Stimulated activated CD8-positive, alpha-beta memory T cell treated with anti-CD3 and anti-CD28 coated beads, Interleukin-15, amount 100 ng/mL, for 24 hours (primary cell): Measurements from ENCODE around the gene CFAP45.
A peak's percentile ranks its signal among the peaks of the same experiment; 100 is the strongest.

Experiments used
- DNase-seq: peaks from one replicate; pipeline ENCODE4 v3.0.0-alpha.2; 2020; ENCODE audit warnings: low read depth

Gene CFAP45

GRCh38 chr1:159923203-159924024 is 23.4 kb upstream of the CFAP45 start:
- DNase-seq = peak; percentile 50

DNA sequence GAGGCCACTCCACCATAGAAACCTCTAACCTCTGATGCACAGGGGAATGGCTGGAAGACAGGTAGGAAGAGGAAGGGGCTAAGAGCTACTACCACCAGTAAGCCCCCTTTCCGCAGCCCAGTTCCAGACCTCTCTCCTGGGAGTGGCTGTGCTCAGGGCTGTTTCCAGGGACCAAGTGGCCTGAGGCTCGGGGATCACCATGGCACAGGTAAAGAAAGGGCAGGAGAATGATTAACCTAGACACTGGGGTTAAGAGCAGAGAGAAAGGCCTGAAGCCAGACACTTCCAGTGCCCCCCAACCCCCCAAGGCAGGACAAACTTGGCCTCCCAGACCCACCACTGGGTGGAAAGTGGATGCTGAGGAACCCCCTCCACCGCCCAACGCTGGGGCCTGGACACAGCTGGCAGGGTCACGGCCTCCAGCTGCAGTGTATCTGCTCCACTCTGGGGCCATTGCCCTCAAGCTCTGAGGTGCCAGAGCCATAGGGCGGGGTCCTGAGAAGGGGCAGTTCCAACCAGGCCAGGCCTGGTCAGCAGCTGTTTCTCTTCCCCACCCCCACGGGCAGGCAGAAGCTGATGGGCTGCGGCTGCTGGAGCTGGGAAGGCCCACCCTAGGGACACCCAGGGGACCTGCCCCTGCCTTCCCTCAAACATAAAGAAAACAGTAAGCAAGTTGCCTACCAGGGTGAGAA is 22.7 kb upstream of the CFAP45 start:
- no peak for DNase-seq

GRCh38 chr1:159921700-159922504 is 21.9 kb upstream of the CFAP45 start:
- no peak for DNase-seq

DNA sequence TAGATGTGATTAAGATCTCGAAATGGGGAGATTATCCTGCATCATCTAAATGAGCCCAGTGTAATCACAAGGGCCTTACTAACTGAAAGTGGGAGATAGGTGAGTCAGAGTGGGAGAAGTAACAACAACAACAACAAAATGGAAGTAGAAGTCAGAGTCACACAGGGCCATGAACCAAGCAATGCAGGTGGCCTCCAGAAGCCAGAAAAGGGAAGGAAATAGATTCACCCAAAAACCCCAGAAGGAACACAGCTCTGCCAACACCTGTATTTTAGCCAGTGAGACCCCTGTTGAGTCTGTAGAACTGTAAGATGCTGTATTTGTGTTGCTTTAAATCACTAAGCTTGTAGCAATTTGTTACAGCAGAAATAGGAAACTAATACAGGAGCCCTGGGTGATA is 21.3 kb upstream of the CFAP45 start:
- DNase-seq = no peak

DNA sequence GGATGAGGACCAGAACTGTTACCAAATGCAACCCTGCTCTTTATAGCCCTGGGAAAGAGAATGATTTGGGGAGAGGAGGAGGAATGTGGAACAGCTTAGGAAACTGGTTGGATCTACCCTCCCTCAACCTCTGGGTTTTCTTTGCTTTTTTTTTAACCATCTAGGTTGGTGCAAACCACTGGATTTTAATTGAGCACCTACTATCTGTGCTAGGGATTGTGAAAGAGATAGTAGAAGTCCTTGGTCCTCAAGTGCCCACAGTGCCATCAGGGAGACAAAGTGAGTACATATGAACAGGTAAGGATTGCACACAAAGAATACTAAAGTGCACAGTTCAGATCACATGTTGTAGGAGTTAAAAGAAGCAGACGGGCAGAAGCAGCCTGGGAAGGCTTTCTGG is 20.7 kb upstream of the CFAP45 start:
- DNase-seq = no peak

DNA sequence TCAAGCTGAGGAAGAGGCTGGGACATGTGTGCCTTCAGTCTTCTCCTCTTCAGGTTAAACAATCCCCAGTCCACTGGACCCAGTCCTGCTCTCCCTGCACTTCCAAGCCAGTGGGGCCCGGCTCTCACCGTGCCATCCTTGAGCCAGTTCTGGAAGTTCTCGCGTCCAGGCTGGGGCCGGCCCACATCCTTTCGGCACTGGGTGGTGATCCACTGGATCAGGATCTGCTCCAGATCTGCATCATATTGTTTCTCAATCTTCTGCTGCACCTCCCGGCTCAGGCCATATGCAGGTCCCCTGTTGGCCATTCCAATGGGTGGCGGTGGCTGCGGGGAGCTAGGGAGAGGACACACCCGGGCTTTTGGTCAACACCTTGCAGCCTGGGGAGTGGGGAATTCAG is 20.2 kb upstream of the CFAP45 start:
- DNase-seq = no peak

- no peak for DNase-seq
These were observed 19.4 kb upstream of the CFAP45 start for GRCh38 chr1:159919236-159919865.

DNA sequence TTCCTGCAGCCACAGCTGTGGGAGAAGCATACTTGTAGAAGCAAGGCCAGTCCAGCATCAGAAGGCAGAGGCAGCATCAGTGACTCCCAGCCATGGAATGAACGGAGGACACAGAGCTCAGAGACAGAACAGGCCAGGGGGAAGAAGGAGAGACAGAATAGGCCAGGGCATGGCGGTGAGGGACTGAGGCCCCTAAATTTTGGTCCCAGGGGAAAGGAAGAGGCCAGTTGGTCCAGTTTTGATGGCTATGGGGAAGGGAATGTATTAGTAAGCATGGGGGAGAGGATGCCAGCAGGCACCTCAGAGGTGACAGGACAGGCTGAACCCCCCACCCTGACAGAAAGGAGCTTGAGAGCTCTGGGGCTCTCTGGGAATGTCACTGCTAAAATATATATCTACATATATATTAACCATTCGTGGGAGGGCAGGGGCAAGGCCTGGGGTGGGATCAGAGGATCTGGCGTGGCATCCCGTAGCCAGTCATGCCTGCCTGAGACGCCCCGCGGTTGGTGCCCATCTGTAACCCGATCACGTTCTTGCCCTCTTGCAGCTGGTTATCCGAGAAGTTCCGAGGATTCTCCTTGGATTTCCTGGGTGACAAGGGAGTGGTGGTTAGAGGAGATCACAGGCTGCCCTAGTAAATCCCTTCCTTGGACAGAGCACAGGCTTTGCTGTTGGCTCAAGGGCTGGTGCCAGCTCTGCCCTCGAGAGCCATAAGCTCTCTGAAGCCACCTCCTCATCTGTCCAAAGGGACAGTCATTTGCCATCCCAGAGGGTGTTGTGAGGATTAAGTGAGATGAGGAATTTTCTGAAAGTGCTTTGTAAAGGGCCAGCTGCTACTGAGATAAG is 18.6 kb upstream of the CFAP45 start:
- DNase-seq = no peak

DNA sequence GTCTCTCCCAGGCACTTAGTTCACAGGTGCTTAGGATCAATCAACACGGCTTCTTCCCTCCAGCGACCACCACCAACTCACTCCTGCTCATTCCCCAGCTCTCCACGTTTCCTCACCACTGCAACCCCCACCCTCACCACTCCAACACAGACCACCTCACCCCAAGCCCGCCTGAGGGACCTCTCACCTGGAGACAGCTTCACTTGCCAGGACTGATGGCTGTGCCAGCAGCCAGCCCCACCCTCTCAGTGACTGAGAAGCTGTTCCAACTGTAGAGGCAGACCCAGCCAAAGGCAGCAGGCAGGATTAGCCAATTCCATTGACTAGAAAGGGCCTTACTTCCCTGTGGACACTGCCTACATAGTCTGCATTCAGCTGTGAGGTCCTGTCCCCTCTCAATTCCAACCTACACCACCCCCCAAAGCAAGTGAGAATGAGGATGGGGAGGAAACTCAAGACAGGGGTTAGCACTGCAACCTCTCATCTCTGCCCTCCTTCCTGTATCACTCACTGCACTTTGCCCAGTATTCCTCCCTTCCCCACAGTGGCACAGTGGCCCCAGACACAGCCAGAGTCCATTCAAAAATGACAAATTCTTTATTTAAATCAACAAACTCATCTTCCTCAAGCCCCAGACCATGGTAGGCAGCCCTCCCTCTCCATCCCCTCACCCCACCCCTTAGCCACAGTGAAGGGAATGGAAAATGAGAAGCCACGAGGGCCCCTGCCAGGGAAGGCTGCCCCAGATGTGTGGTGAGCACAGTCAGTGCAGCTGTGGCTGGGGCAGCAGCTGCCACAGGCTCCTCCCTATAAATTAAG is 17.8 kb upstream of the CFAP45 start:
- DNase-seq = no peak

DNA sequence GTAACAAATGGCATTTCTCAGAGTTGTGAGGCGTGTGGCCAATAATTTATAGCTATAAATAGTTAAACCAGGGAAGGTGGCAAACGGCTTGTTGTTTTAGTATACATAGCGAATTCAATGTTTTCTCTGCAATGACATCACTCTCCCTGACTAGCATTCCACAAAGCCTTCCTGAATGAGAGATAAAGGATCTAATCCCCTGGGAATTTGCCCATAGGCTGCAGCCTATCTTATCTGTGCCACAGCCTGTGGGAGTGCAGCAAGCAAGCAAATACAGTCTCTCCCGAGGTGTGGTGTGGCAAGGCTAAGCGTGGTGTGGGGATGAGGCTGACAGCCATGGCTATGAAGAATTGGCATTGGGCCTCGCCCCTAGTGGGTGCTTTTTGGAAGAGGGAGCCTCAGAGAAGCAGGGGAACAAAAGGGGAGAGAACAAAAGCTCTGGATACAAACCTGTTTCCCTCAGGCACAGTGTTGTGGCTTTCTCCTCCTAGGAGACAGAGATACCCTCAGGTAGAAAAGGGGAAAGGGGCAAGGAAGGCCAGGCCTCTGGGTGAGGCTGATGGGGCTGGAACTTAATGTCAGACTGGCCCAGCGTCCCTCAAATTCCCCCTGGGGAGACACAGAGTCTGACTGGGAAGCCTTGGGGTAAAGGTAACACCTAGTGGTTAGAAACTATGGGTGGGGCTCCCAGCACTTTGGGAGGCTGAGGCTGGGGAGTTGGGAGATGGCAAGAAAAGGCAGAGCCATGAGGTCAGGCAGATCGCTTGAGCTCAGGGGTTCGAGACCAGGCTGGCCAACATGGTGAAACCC is 16.5 kb upstream of the CFAP45 start:
- DNase-seq = no peak

GRCh38 chr1:159915571-159916241 is 15.7 kb upstream of the CFAP45 start:
- DNase-seq = no peak

DNA sequence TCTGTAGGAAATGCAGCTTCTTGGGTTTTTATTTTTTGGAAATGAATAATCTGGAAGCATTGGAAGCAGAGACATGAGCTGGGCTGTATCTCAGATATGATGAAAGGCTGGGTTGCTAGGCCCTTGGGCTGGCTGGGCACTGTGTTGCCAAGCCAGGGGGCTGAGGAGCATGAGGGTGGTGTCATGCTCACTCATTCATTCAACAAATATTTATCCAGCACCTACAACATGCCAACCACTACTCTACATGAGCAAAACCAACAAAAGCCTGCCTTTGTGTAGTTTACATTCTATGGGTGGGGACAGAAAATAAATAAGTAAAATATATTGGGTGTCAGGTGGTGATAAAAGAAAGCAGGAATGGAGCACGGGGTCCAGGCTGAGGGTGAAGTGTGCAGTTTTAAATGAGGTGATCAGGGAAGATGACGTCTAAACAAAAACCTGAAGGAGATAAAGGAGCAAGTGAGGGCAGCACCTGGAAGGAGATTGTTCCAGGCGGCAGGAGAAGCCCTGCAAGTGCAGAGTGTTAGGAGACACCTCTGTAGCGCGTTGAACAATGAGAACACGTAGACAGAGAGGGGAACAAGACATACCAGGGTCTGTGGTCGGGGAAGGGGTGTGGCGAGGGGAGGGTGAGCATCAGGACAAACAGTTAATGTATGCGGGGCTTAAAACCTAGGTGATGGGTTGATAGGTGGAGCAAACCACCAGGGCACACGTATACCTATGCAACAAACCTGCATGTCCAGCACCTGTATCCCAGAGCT is 14.5 kb upstream of the CFAP45 start:
- DNase-seq = no peak

DNA sequence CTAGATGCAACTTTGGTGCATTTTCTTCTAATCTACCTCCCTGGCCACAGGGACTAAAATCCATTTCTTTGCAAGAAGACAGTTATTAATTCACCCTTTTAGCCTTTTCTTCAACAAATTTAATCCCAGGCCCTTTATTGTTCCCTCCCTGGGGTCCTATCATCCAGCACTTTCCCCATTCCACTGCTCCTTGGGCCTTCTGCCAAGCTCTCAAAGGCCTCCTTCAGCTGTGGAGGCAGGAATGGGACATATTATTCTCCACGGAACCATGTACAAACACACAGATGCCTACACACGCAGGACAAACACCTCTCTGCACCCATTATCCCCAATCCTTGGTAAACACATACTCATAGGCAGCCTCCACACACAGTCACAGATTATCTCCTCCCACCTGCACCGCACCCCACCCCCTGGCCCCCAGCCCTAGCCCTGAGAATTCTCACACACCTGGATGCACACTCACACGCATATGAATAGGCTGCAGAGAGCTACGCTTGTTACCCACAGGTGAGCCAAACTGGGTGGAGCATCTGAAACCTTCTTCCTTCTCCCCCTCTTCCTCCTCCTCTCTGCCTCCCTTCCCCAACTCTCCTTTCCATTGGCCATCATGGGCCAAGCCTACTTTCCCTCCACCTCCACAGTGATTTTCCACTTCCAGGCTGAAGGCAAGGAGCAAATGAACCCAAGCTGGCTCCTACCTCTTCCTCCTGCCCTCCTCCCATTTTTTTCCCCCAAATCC is 13.7 kb upstream of the CFAP45 start:
- no peak for DNase-seq

DNA sequence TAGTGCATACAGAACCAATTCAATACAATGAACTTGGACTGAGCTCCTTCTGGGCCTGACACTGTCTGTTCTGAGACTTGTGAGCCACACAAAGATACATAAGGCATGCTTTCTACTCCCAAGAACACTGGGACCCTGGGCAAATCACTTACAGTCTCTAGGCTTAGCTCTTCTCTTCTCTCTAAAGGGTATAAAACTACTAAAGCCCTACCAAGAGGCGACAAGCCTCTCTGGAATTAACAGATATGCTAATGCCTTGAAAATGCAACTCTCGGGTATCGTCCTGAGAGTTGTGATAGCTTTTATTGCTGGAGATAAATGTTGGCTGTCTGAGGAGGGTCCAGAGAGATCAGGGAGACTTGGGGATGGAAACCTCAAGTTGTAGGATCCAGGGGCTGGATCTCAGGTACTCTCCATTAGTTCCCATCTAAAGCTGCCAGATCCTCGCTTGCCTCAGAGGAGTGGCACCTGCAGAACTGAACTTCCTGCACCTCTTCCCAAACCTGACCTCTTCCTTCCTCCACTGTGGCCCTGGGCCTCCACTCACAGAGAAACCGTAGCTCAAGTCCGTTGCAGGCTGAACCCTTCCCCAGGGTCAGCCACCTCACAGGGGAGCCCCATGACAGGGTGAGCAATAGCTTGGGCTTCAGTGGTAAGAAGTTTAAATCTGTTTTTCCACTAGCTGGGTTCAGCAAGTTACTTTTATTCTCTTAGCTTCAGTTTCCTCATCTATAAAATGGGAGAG is 11.5 kb upstream of the CFAP45 start:
- no peak for DNase-seq

DNA sequence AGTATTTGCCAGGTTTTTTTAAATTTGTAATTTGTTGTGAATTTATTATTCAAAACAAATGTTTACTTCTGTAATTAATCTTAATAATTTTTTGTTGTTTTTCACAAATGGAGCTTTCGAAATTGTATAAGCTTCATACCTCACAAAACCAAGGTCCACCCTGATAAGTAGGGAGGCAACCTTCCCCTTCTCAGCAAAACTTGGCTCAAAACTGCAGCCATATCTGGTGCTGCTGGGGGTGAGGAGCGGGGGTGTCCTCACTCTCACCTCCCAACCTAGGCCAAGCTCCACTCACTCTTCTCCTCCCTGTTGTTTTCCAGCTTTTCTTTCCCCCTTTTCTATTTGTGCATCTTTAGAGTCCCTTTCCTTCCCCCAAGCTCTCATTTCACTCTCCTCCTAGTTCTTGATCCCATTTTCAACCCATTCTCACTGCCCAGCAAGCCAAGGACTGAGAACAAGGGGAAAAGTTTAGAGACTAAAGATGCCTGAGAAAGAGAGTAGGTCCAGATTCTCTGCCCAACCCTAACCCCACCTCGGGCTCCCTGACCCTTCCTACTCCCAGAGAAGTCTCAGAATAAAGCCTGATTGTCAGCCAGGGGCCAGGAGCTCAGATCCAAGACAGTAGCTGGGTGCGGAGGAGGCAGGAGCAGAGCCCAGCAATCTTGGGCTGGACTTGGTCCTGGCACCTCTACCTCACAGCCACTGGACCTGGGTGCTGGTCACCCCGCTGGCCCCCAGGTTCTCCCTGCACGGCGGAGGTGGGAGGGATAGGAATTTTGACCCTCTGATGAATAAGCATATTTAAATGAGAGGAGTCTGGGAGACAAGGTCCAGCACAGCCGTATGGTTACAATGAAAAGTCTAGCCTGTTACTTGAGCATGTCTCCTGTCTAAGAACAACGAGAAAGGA is 8.3 kb upstream of the CFAP45 start:
- DNase-seq = no peak

GRCh38 chr1:159906960-159907359 is 7.0 kb upstream of the CFAP45 start:
- no peak for DNase-seq
